Glutamatergic neuron (in vitro differentiated cells): ENCODE results near the gene ADGRD1. TPM values are rescaled to one million over a fixed set of nuclear protein-coding genes. Genes with fewer than 3 reads are reported as not detected.

ENCODE experiments used
- DNase-seq: peaks from one replicate; pipeline ENCODE4 v3.0.0; 2022
- H3K27ac Mint-ChIP-seq: one replicate; pipeline ENCODE4 v1.8.0; 2020; ENCODE audit warnings: mild to moderate bottlenecking, mixed read lengths, inconsistent platforms; ENCODE audit not compliant: unreplicated experiment
- H3K27me3 Mint-ChIP-seq: one replicate; pipeline ENCODE4 v1.8.0; 2020; ENCODE audit warnings: mild to moderate bottlenecking, moderate library complexity, mixed read lengths, inconsistent platforms; ENCODE audit not compliant: unreplicated experiment
- H3K36me3 Mint-ChIP-seq: one replicate; pipeline ENCODE4 v1.8.0; 2020; ENCODE audit warnings: mild to moderate bottlenecking, mixed read lengths, inconsistent platforms; ENCODE audit not compliant: unreplicated experiment
- H3K4me1 Mint-ChIP-seq: one replicate; pipeline ENCODE4 v1.8.0; 2020; ENCODE audit warnings: mild to moderate bottlenecking, low read depth, mixed read lengths, inconsistent platforms; ENCODE audit not compliant: unreplicated experiment
- H3K4me3 Mint-ChIP-seq: one replicate; pipeline ENCODE4 v1.8.0; 2020; ENCODE audit warnings: mild to moderate bottlenecking, mixed read lengths, inconsistent platforms; ENCODE audit not compliant: unreplicated experiment
- H3K9me3 Mint-ChIP-seq: one replicate; pipeline ENCODE4 v1.8.0; 2020; ENCODE audit warnings: mild to moderate bottlenecking, moderate library complexity, mixed read lengths, inconsistent platforms; ENCODE audit not compliant: unreplicated experiment
- total RNA-seq: library from RNA; stranded (reverse); fragmentation: NEBNext Ultra II Directional; extraction: Animal tissue kit (Norgen Biotek cat#: 25700); gene quantifications from one replicate; pipeline ENCODE4 v1.2.1, GENCODE V29; 2021; ENCODE audit not compliant: unreplicated experiment
- TF ChIP-seq, protein P1 (sequence below): fragments of 200-600 bp; sonication (generic); IDR thresholded peaks from one replicate; pipeline ENCODE4 v1.5.0; 2021; ENCODE audit not compliant: partially characterized antibody, unreplicated experiment

Gene ADGRD1
- total RNA-seq, 1 donor from 2014 or later: 0.96 TPM

- TF ChIP-seq, protein P1, sequence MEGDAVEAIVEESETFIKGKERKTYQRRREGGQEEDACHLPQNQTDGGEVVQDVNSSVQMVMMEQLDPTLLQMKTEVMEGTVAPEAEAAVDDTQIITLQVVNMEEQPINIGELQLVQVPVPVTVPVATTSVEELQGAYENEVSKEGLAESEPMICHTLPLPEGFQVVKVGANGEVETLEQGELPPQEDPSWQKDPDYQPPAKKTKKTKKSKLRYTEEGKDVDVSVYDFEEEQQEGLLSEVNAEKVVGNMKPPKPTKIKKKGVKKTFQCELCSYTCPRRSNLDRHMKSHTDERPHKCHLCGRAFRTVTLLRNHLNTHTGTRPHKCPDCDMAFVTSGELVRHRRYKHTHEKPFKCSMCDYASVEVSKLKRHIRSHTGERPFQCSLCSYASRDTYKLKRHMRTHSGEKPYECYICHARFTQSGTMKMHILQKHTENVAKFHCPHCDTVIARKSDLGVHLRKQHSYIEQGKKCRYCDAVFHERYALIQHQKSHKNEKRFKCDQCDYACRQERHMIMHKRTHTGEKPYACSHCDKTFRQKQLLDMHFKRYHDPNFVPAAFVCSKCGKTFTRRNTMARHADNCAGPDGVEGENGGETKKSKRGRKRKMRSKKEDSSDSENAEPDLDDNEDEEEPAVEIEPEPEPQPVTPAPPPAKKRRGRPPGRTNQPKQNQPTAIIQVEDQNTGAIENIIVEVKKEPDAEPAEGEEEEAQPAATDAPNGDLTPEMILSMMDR: no peak
- peaks cover 13% of the 10 kb centered on the region for H3K36me3 Mint-ChIP-seq
- H3K4me3 Mint-ChIP-seq: no peak overlapping the region
- H3K9me3 Mint-ChIP-seq: peaks cover 13% of the 10 kb centered on the region
- H3K27me3 Mint-ChIP-seq: no peaks in the 10 kb centered on the region
- no peak overlapping the region for H3K27ac Mint-ChIP-seq
- no peak for DNase-seq
- peaks cover 5% of the 10 kb centered on the region for H3K4me1 Mint-ChIP-seq
Measured at GRCh38 chr12:131001493-131001892, 47.8 kb downstream of the ADGRD1 start.

GRCh38 chr12:131002216-131002631 lies 48.5 kb downstream of the ADGRD1 start:
- Mint-ChIP-seq H3K27ac (no peak overlapping the region), H3K4me1 (peaks cover 11% of the 10 kb centered on the region), H3K9me3 (peaks cover 13% of the 10 kb centered on the region), H3K27me3 (no peaks in the 10 kb centered on the region), H3K4me3 (no peak overlapping the region), H3K36me3 (peaks cover 13% of the 10 kb centered on the region)
- no peak for DNase-seq
- TF ChIP-seq, protein P1: no peak

DNA sequence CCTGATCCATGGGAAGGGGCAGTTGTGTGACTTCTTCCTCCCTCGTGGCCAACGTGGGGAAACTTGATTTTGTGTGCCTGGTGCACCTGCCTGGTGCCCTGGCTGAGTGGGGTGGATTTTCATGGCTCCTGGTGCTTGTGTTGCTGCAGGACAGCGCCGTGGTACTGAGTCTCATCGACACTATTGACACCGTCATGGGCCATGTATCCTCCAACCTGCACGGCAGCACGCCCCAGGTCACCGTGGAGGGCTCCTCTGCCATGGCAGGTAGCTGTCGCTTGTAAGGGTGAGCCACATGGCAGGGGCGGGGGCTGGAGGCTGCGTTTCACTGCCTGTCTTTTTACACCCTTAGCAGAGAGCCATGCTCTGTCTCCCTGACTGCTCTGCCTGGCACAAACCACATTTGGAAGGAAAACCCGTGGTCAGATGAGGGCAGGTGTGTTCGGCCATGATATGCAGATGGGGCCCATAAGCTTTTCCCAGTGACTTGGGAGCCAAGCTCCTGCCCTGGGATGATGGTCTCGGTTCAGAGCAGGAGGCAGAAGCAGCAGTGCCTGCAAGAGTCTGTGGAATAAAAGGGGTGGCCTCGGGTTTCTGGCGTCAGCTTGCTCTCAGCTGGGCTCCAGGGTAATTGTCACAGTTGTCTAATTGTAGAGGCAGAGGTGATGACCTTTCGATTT lies 49.5 kb downstream of the ADGRD1 start:
- TF ChIP-seq, protein P1: no peak
- H3K27me3 Mint-ChIP-seq: no peaks in the 10 kb centered on the region
- H3K4me1 Mint-ChIP-seq: peaks cover 20% of the 10 kb centered on the region
- H3K27ac Mint-ChIP-seq: no peak overlapping the region
- peaks cover 13% of the 10 kb centered on the region for H3K36me3 Mint-ChIP-seq
- no peak overlapping the region for H3K4me3 Mint-ChIP-seq
- H3K9me3 Mint-ChIP-seq: peaks cover 11% of the 10 kb centered on the region
- no peak for DNase-seq

GRCh38 chr12:131003716-131004045 lies 50.0 kb downstream of the ADGRD1 start:
- Mint-ChIP-seq H3K27ac (no peak overlapping the region), H3K4me3 (no peak overlapping the region), H3K4me1 (peaks cover 22% of the 10 kb centered on the region), H3K27me3 (no peaks in the 10 kb centered on the region), H3K9me3 (peaks cover 8% of the 10 kb centered on the region), H3K36me3 (peaks cover 13% of the 10 kb centered on the region)
- no peak for DNase-seq
- TF ChIP-seq, protein P1: no peak

GRCh38 chr12:131004166-131004565 lies 50.5 kb downstream of the ADGRD1 start:
- TF ChIP-seq, protein P1: no peak
- Mint-ChIP-seq H3K27me3 (no peaks in the 10 kb centered on the region), H3K9me3 (peaks cover 4% of the 10 kb centered on the region), H3K27ac (no peak overlapping the region), H3K4me1 (peaks cover 23% of the 10 kb centered on the region), H3K4me3 (no peak overlapping the region), H3K36me3 (peaks cover 10% of the 10 kb centered on the region)
- DNase-seq: no peak
